Measurements from ENCODE around the gene CDH4. TPM values are rescaled to one million over a fixed set of nuclear protein-coding genes. Genes with fewer than 3 reads are reported as not detected.

CDH4 gene
- total and polyA plus RNA-seq, 8 donors = under 0.01 to 2.2 (median 0.11) TPM; not detected in 2

GRCh38 chr20:61814244-61814643, 562.2 kb downstream of the CDH4 start:
- H3K27me3 ChIP-seq = peaks cover 0 to 50% (median 3%) of the 10 kb centered on the region in 3 donors
- H3K36me3 ChIP-seq = no peaks in the 10 kb centered on the region
- H3K9me3 ChIP-seq = no peaks in the 10 kb centered on the region
- WGBS, 5 donors = 87 to 91% (median 89%) methylated on average over 10 to 11 of the region's 11 CpGs
- H3K4me1 ChIP-seq = no peaks in the 10 kb centered on the region
- H3K4me3 ChIP-seq = no peak overlapping the region
- H3K27ac ChIP-seq = no peak overlapping the region
- intact Hi-C loops (cut with DNase I; ENCODE audit: low total_unique reads) = no loop called here
- TF ChIP-seq POLR2A (IDR thresholded peaks at IDR 0.05) (no peak), POLR2AphosphoS5 (IDR thresholded peaks at IDR 0.05) (no peak), EP300 (IDR thresholded peaks at IDR 0.05) (no peak), CTCF (IDR thresholded peaks at IDR 0.05) (no peak)
- no peak for DNase-seq

GRCh38 chr20:61814726-61815125, 562.7 kb downstream of the CDH4 start:
- Histone ChIP-seq H3K4me1 (no peaks in the 10 kb centered on the region), H3K9me3 (no peaks in the 10 kb centered on the region), H3K4me3 (no peak overlapping the region), H3K27me3 (peaks cover 0 to 52% (median 3%) of the 10 kb centered on the region in 3 donors), H3K27ac (no peak overlapping the region), H3K36me3 (no peaks in the 10 kb centered on the region)
- intact Hi-C loops (cut with DNase I; ENCODE audit: low total_unique reads) = no loop called here
- no peak for DNase-seq
- 63 to 83% (median 75%) methylated on average over 8 to 9 of the region's 9 CpGs for WGBS, 5 donors
- TF ChIP-seq POLR2AphosphoS5 (IDR thresholded peaks at IDR 0.05) = no peak
- no peak for TF ChIP-seq POLR2A (IDR thresholded peaks at IDR 0.05)
- TF ChIP-seq CTCF (IDR thresholded peaks at IDR 0.05) = no peak
- no peak for TF ChIP-seq EP300 (IDR thresholded peaks at IDR 0.05)

- Histone ChIP-seq H3K27me3 (peaks cover 0 to 52% (median 3%) of the 10 kb centered on the region in 3 donors), H3K9me3 (no peaks in the 10 kb centered on the region), H3K27ac (no peak overlapping the region), H3K4me1 (no peaks in the 10 kb centered on the region), H3K4me3 (no peak overlapping the region), H3K36me3 (no peaks in the 10 kb centered on the region)
- no peak for TF ChIP-seq POLR2A (IDR thresholded peaks at IDR 0.05)
- TF ChIP-seq EP300 (IDR thresholded peaks at IDR 0.05) = no peak
- TF ChIP-seq CTCF (IDR thresholded peaks at IDR 0.05) = no peak
- no peak for TF ChIP-seq POLR2AphosphoS5 (IDR thresholded peaks at IDR 0.05)
- 75 to 89% (median 83%) methylated on average over 7 to 15 of the region's 15 CpGs for WGBS, 5 donors
- intact Hi-C loops (cut with DNase I; ENCODE audit: low total_unique reads) = no loop called here
- DNase-seq = no peak
Observed at GRCh38 chr20:61815176-61815575, 563.1 kb downstream of the CDH4 start.

GRCh38 chr20:61815678-61816077, 563.6 kb downstream of the CDH4 start:
- Histone ChIP-seq H3K9me3 (no peaks in the 10 kb centered on the region), H3K27ac (no peak overlapping the region)
- intact Hi-C loops (cut with DNase I; ENCODE audit: low total_unique reads) = no loop called here

More at GRCh38 chr20:61815678-61816077, 563.6 kb downstream of the CDH4 start:
- Histone ChIP-seq H3K4me3 (no peak overlapping the region), H3K4me1 (no peaks in the 10 kb centered on the region), H3K36me3 (no peaks in the 10 kb centered on the region), H3K27me3 (peaks cover 0 to 51% (median 2%) of the 10 kb centered on the region in 3 donors)
- DNase-seq = no peak
- TF ChIP-seq CTCF (IDR thresholded peaks at IDR 0.05) (no peak), POLR2AphosphoS5 (IDR thresholded peaks at IDR 0.05) (no peak), EP300 (IDR thresholded peaks at IDR 0.05) (no peak), POLR2A (IDR thresholded peaks at IDR 0.05) (no peak)
- WGBS, 5 donors = 55 to 77% (median 70%) methylated on average over 12 of the region's 12 CpGs
